HG02840 (cell line): ENCODE results near the gene TPRG1L.
"Not testable (repeated sequence)": the region's sequence is repeated elsewhere in the genome, so short reads cannot be mapped to it uniquely, and the experiment has no call there.

Experiments used
- ATAC-seq: cut with Tn5 transposase; IDR thresholded peaks from one replicate; pipeline ENCODE4 v1.9.1; 2021; ENCODE audit warnings: mild to moderate bottlenecking, moderate library complexity, moderate number of reproducible peaks; ENCODE audit not compliant: unreplicated experiment, low FRiP score

The TPRG1L gene

DNA sequence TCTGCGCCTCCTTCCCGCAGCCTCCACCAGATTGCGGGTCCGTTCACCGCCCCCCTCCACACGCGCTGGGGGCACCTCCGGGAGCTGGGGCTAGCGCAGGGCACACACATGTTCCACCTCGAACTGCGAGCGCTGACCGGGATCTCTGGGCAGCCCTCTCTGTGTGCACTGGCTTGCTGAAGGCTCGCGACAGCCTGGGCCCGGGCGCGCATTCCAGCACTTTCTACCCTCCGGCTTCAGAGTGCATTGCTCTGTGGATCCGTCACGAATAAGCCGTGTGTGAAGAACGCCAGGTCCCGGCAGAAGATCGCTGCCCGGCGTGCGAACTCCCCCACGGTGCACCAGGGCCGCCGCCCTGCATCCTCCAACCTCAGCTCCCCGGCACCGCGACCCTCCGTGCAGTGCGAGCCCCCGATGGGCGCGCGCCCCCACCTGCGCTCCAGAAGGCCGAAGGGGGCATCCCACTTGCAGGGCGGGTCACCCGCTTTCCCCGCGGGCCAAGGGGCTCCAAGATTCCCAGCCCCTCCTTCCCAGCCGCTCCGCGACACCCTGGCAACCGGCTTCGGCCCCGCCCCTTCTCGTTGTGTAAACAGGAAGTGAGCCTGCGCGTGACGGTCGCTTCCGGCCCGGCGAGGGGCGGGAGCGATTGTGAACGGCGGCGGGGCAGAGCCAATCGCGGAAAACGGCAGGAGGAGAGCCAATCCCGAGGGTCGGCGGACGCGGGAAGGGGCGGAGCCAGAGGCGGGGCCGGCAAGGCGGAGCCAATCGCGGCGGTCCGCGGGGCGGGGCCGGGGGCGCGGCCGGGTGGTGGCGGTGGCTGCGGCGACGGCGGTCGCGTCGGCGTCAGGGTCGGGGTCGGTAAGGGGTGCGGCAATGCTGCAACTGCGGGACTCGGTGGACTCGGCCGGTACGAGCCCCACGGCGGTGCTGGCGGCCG is at the start of gene TPRG1L:
Gene TPRG1L (plus strand): TSS at position 816 of the 937 bp plus-strand sequence. CDS start 58 bp downstream, at position 874.
- ATAC-seq, result peak; percentile 94

DNA sequence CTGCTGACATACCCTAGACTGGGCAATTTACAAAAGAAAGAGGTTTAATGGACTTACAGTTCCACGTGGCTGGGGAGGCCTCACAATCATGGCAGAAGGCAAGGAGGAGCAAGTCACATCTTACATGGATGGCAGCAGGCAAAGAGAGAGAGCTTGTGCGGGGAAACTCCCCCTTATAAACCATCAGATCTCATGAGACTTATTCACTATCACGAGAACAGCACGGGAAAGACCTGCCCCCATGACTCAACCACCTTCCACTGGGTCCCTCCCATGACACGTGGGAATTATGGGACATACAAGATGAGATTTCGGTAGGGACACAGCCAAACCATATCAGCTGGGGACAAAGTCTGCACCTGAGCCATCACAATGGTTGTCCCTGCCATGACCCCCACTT is 49.3 kb upstream of the TPRG1L start:
- ATAC-seq, result not testable (repeated sequence)

DNA sequence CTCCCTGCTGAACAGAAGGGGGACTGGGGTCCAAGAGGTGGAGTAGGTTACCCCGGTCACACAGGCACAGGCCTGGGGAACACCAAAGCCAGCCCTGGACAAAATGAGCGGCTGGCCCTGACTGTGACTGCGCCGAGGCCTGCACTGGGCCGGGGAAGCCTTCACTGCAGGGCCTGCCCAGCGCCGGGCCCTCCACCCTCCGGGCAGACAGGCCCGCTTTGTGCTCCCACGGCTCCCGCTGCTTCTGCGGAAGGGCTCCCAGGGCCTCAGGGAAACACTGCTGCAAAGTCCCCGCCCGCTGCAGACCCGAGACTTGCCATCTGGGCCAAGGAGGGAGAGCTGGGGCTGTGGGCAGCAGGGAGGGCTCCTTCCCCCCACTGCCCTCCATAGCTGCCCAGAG is 48.8 kb upstream of the TPRG1L start:
- no peak for ATAC-seq

DNA sequence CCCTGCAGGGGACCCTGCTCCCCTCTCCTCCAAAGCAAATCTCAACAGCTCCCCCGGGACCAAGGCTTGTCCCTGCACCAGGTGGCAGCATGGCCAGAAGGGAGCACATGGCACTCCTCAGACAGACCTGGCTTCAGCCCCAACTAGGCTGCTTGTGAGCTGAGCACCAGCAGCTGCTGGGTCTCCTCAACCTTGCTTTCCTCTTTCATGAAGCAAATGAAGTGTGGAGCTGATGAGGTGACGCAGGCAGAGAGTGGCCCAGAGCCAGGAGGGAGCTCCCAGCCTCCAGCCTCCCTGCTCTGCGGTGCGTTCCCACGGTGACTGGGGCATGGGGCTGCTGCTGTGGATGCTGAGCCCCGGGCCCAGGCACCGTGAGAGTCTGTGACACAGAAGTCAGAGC is 47.5 kb upstream of the TPRG1L start:
- ATAC-seq, result no peak

DNA sequence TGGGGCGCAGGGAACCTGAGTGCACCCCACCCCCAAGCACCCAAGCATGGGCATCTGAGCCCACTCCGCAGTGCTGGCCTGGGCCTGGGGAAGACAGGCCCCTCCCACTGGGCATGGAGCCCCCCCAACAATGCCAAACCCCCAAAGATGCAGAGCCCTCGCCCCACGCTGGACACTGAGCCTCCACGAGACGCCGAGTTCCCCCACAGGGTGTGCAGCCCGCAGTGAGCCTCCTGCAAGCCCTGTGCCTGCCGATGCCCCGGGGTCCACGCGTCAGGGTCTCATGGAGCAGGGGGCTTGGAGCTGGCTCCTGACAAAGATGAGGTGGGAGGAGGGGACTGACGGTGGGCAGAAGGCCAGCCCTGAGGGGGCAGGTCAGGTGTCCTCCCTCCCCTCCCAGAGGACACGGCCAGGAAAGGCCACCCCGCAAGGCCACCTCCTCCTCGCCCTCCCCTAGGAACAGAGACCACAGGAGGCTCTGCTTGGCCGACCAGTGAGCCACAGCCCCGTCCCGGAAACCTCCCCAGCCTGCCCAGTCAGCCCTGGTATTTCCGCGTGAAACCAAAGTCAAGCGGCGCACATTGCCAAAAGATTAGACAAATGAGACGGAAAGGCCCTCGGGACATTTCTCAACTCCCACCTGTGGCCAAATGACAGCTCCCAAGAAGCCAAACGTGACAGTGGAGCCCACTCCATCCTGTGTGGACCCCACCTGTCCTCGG is 46.9 kb upstream of the TPRG1L start:
- no peak for ATAC-seq

DNA sequence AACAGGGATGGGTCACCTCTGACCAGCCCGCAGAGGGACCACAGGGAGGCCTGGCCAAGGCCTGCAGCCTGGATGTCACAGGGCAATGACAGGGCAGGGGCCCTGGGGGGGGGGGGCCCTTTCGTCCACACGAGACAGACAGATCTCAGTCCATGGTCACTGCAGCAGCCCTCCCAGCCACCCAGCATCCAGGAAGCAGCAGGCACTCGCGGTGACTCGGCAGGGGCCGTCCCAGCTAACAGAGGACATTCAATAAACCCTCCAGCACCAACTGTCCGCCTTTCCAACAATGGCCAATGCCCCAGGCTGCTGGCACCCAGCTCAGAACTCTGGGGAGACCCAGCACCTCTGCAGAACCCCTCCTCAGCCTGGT is 46.4 kb upstream of the TPRG1L start:
- ATAC-seq, result no peak

DNA sequence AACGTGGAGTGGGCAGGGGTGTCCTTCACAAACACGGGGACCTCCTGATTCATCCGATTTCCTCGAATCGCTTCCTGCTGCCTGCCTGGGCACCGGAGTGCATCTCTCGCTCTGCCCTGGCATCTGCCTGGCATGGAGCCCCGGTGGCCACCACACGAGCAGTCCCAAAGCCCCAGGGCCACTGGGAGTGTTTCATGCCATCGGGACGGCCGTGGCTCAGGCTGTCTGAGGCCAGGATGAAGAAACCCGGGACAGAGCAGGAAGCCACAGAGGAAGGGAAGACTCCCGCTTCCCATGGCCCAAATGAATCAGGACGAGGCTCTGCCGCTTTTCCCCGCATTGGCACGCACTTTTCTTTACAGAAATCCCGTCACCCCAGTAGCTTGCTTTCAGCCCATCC is 45.9 kb upstream of the TPRG1L start:
- no peak for ATAC-seq

DNA sequence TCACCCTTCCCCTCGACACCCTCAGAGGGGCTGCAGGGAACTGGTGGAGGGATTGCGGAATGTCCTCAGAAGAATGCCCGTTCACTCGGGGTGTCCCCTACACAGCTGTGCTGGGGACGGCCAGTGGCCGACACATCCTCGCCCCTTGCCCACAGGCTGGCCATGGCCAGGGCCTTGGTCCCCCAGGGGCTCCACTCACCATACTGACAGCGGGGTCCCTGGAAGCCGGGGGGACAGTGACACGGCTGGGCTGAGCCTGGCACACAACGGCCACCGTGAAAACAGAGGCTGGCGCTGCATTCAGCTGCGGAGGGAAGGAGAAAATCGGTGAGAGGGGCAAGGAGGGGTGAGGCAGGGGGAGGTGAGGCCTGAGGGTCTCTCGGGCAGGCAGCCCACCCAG is 45.2 kb upstream of the TPRG1L start:
- ATAC-seq, result no peak

DNA sequence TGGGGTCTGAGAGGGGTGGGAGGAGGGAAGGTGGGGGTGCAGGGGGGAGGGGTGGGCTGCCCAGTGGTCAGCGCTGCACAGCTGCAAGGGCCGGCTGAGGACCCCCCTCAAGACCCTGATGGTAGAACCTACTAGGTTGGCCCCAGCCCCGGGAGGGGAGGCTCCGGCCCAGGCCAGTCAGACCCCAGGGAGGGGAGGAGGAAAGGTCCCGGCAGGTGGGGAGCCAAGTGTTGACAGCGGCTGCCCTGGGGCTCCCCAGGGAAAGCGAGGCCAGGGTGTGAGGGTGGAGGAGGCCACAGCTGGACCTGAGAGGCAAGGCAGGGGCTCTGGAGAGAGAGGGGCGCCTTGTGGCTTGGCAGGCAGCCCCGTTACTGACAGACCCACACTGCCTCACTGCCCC is 44.6 kb upstream of the TPRG1L start:
- ATAC-seq, result no peak

DNA sequence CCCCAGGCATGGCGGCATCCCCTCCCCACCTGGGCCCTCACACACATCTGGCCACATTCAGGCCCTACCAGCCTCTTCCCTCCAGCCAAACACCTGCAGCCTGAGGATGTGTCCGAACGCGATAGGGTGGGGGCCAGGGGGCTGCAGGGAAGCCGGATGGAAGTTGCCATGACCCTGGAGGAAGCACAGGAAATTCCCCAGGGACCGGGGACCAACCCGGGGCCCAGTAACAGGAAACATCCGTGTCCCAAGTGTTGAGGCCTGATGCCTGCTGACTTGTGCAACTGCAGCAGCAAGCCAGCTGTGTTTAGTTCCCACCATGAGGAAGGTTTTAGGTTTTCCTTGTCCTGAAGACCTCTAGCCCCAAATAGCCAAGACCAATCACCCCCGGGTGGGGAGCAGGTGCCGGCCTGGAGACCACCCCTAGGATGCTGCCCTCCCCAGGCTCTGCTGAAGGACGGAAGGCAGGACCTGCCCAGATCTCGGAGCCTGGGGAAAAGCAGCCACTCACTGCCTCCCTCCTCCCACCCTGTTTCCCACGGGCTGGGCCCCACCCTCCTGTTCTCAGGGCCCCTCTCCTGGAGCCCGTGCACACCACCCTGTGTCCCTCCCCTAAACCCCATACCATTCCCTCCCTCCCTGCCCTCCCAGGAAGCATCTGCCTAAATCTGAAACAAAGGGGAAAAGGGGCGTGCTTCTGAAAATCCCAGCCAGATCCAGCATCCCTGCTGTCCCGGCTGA is 43.3 kb upstream of the TPRG1L start:
- ATAC-seq, result no peak

DNA sequence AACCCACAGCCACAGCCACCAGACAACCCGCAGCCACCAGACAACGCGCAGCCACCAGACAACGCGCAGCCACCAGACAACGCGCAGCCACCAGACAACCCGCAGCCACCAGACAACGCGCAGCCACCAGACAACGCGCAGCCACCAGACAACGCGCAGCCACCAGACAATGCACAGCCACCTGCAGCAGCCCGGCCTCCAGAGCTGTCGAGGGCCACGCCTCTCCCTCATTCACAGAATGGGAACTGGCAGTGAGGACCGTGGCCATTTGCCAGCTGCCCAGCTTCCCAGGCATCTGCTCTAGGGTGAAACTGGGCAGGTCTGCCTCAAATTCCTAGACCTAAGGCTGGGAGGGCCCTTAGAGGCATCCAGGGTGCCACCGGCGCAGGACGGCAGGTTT is 41.1 kb upstream of the TPRG1L start:
- ATAC-seq, result not testable (repeated sequence)

DNA sequence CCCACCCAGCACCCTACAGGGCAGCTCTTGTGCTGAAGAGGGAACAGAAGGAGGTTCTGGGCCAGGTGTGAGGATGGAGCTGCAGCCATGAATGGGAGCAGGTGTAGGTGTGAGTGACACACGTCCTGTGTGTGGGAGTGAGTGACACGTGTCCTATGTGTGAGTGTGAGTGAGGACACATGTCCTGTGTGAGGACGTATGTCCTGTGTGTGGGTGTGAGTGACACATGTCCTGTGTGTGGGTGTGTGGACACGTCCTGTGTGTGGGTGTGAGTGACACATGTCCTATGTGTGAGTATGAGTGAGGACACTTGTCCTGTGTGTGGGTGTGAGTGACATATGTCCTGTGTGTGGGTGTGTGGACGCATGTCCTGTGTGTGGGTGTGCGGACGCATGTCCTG is 39.9 kb upstream of the TPRG1L start:
- ATAC-seq, result no peak

DNA sequence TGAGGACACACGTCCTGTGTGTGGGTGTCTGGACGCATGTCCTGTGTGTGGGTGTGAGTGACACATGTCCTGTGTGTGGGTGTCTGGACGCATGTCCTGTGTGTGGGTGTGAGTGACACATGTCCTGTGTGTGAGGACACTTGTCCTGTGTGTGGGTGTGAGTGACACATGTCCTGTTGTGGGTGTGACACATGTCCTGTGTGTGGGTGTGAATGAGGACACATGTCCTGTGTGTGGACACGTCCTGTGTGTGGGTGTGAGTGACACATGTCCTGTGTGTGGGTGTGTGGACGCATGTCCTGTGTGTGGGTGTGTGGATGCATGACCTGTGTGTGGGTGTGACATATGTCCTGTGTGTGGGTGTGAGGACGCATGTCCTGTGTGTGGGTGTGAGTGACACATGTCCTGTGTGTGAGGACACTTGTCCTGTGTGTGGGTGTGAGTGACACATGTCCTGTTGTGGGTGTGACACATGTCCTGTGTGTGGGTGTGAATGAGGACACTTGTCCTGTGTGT is 39.4 kb upstream of the TPRG1L start:
- not testable (repeated sequence) for ATAC-seq

DNA sequence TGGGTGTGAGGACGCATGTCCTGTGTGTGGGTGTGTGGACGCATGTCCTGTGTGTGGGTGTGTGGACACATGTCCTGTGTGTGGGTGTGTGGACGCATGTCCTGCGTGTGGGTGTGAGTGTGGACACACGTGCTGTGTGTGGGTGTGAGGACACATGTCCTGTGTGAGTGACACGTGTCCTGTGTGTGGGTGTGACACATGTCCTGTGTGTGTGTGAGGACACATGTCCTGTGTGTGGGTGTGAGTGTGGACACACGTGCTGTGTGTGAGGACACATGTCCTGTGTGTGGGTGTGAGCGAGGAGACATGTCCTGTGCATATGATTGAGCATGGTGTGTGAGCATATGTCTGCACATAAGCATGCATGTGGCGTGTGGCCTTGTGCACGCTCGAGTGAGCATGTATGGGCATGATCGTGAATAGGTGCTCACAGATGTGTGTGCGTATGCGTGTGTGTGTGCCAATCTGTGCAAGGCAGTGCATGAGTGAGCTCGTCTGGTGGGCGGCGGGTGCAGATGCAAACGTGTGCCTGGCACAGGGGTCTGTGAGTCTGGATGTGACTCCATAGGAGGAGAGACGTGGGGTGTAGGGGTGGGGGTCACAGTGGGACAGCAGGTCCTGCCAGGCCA is 38.8 kb upstream of the TPRG1L start:
- no peak for ATAC-seq

DNA sequence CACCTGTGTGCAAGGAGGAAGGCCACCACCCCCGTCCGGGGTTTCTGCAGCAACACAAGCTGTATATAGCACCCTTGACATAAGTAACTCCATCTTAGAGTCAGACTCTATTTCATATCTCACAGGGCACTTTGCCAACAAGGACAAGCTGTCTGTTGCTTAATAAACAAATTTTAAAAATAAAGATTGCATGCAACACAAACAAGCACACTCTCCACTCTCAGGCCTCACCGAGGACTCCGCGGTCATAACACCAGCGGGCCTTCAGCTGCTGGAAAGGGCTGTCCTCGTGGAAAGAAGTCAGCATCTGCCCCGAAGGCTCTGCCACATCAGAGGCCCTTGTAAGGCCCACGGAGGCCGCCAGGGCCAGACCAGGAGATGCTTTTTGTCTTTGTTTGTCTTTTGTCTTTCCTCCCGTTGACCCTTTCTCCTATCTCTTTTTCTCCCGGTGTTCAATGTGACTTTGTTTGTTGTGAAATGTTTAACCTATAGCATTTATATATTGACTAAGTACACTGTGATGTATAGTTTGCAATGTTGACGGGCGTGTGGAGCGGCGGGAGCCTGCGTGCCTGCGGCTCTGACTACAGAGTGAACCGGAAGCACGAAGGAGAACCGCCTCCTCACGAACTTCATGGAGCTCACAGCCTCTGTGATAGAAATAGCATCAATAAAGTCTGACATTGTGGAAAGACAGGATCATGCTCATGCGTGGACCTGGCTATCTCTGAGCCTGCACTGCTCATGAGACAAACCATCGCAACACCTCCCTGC is 37.6 kb upstream of the TPRG1L start:
- no peak for ATAC-seq

DNA sequence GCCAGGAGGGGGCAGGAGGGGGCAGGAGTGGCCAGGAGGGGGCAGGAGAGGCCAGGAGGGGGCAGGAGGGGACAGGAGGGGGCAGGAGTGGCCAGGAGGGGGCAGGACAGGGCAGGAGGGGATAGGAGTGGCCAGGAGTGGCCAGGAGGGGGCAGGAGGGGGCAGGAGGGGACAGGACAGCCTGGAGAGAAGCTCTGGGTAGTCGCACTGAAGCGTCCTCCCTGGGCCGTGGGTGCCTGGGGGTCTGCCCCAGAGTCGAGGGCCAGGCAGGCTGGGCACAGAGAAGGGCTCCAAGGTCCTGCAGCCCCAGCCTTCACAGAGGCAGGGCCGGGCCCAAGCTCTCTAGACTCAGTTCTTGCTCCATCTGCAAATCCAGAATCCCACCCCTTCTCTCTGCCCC is 36.4 kb upstream of the TPRG1L start:
- no peak for ATAC-seq

DNA sequence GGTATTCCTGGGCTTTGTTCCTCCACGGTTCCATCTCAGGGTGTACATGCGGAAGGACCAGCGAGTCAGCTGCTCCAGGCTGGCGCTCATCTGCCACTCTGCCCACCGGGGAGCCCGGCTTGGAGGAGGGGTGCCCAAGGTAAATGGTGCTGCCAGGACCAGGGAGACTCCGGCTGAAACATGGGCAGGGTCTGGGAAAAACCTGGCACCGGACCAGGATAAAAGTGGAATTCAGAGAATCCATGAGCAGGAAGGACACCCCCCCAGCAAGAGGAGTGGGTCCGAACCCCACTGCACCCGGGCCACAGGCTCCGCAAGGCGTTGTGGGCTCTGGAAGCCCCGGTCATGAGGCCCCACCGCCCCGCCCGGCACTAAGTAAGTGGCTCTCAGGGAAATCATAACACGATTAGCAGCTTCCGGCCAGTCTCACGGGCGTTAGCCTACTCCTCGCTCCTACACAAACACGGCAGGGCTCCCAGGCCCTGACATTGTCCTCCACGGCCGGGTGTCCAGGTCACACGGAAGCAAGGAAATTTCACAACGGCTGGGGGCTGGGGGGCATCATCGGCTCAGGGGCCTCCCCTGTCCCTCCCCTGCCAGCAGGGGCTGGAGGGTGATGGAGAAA is 34.6 kb upstream of the TPRG1L start:
- no peak for ATAC-seq

DNA sequence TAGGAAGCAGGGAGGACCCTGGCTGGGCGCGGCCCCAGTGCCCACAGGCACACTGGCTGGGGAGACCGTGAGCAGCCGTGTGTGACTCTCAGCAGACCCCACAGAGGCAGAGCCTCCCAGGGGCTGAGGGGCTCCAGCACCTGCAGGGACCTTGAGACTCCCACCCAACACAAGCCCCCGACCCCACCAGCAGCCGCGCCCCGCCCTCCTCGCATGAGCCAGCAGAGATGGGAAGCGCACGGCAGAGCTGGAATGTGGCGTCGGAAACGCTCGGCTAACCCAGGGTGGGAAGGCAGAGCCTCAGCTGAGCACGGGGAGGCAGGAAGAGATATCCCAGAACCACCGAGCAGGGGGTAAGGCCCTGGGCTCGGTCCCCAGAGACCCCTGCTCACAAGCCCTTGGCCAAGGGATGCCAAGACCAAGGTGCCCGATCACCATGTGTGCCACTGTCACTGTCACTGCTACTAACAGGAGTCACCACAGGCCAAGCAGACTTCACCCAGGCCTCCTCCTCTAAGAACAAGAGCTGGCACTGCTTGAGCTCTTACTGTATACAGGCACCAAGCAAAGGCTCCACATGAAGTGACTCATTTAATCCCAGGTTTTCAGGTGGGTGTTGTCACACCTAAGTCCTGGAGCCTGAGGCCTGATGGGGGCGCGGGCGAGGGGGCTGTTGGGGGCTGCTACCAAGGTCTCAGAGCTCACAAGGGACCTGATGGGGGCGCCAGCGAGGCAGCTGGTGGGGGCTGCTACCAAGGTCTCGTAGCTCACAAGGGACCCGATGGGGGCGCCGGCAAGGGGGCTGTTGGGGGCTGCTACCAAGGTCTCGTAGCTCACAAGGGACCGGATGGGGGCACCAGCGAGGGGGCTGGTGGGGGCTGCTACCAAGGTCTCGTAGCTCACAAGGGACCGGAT is 33.6 kb upstream of the TPRG1L start:
- ATAC-seq, result no peak
